Common myeloid progenitor, CD34-positive (primary cell): Measurements from ENCODE around the gene AKAP12.

Experiments
- CTCF ChIA-PET: fragments of 350-600 bp; sonication (Branson Sonifier 250); formaldehyde crosslinking; loops from one replicate; lab custom pipeline; 2021; ENCODE audit warnings: antibody characterized with exemption; lab: Charles Lee
- POLR2A ChIA-PET: fragments of 350-600 bp; sonication (Branson Sonifier 250); formaldehyde crosslinking; loops from one replicate; lab custom pipeline; 2021; ENCODE audit warnings: antibody characterized with exemption; lab: Charles Lee
- DNase-seq, 3 donors: peaks; one replicate each; pipeline versions ENCODE4 v3.0.0 to v3.0.0-alpha.2; 2013
- H3K27ac ChIP-seq, 2 experiments: 1 replicate in 1 of 2; 2 replicates in 1 of 2; pipeline ENCODE4 v1.7.0; 2013; ENCODE audit warnings: inconsistent platforms in 2 of 2, low read length in 2 of 2, mild to moderate bottlenecking in 2 of 2, low read depth in 1 of 2, moderate library complexity in 1 of 2; ENCODE audit not compliant: severe bottlenecking in 2 of 2, insufficient read depth in 1 of 2, poor library complexity in 1 of 2
- H3K27me3 ChIP-seq, 5 experiments: replicated peaks in 2 of 5; 1 replicate in 3 of 5; 2 replicates in 2 of 5; pipeline versions ENCODE4 v1.6.1 to v1.7.0; 2013; ENCODE audit warnings: low read length in 4 of 5, mild to moderate bottlenecking in 2 of 5, moderate library complexity in 2 of 5, inconsistent platforms in 1 of 5; ENCODE audit not compliant: insufficient read depth in 5 of 5, control insufficient read depth in 4 of 5
- H3K36me3 ChIP-seq, 4 experiments: 1 replicate in 2 of 4; 2 replicates in 2 of 4; pipeline versions ENCODE4 v1.6.1 to v1.7.0; 2013; ENCODE audit warnings: low read length in 3 of 4, control low read depth in 1 of 4, mild to moderate bottlenecking in 1 of 4; ENCODE audit not compliant: control insufficient read depth in 4 of 4, insufficient read depth in 4 of 4
- H3K4me1 ChIP-seq, 4 experiments: 1 replicate in 3 of 4; 2 replicates in 1 of 4; pipeline versions ENCODE4 v1.6.1 to v1.7.1; 2013; ENCODE audit warnings: low read length in 3 of 4, mild to moderate bottlenecking in 3 of 4, control low read depth in 1 of 4, inconsistent platforms in 1 of 4, moderate library complexity in 1 of 4; ENCODE audit not compliant: control insufficient read depth in 4 of 4, insufficient read depth in 4 of 4; ENCODE audit errors: control extremely low read depth in 1 of 4
- H3K4me3 ChIP-seq, 7 experiments: 1 replicate in 4 of 7; 2 replicates in 3 of 7; pipeline versions ENCODE4 v1.5.1 to v1.7.0; 2013; ENCODE audit warnings: mild to moderate bottlenecking in 7 of 7, low read length in 6 of 7, moderate library complexity in 6 of 7, inconsistent platforms in 2 of 7, low read depth in 2 of 7, control low read depth in 1 of 7; ENCODE audit not compliant: insufficient read depth in 4 of 7, control insufficient read depth in 1 of 7; ENCODE audit errors: extremely low read depth in 1 of 7
- H3K9me3 ChIP-seq, 5 experiments: 1 replicate in 4 of 5; 2 replicates in 1 of 5; pipeline versions ENCODE4 v1.6.1 to v1.7.1; 2013; ENCODE audit warnings: low read length in 4 of 5, mild to moderate bottlenecking in 2 of 5, inconsistent platforms in 1 of 5, low read depth in 1 of 5, moderate library complexity in 1 of 5; ENCODE audit not compliant: control insufficient read depth in 4 of 5, insufficient read depth in 2 of 5; ENCODE audit errors: control extremely low read depth in 1 of 5
- WGBS: methylation state at CpG from one replicate; pipeline ENCODE4 v1.1.5; 2013; ENCODE audit not compliant: insufficient coverage; 5-methylcytosine and 5-hydroxymethylcytosine counted together

The AKAP12 gene

GRCh38 chr6:151263035-151263434 is 23.3 kb downstream of the AKAP12 start:
- H3K27me3 ChIP-seq: peaks cover 0 to 18% (median 9%) of the 10 kb centered on the region in 5 experiments
- ChIA-PET CTCF (no interaction called here), POLR2A (no interaction called here)
- DNase-seq: no peak
- WGBS: no CpG with 5 or more reads among the region's 1 CpG
- H3K36me3 ChIP-seq: no peaks in the 10 kb centered on the region
- no peaks in the 10 kb centered on the region for H3K9me3 ChIP-seq
- H3K4me3 ChIP-seq: no peak overlapping the region
- no peak overlapping the region for H3K27ac ChIP-seq
- no peaks in the 10 kb centered on the region for H3K4me1 ChIP-seq

DNA sequence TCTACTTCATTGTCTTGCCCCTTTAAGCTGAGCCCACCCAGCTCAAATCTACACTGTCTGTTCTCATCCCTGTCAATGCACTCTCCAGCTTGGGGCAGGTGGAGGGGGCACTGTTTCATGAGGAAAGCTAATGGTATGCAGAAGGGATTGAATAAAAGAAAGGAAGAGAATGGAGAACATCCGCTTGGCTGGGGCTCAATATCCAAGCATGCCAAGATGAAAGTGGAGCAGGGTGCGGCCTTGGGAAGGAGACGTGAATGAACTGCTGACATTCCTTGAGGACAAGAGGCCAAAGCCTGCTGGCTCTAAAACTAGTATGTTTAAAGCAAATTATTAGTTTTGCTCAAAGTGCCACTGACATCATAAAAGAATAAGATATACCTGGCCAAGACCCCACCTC is 24.2 kb downstream of the AKAP12 start:
- H3K27me3 ChIP-seq: peaks cover 0 to 18% (median 9%) of the 10 kb centered on the region in 5 experiments
- no peak for DNase-seq
- no peaks in the 10 kb centered on the region for H3K4me1 ChIP-seq
- ChIA-PET POLR2A (interaction anchor here (0.6 kb wide), 1 partner anchor 545 kb away, joined by 3 read pairs; no protein-coding TSS in a partner anchor), CTCF (interaction anchor here (0.7 kb wide), 1 partner anchor 45 kb away, joined by 3 read pairs; no protein-coding TSS in a partner anchor)
- H3K36me3 ChIP-seq: no peaks in the 10 kb centered on the region
- no peak overlapping the region for H3K4me3 ChIP-seq
- no peak overlapping the region for H3K27ac ChIP-seq
- no peaks in the 10 kb centered on the region for H3K9me3 ChIP-seq
- 100% methylated on average over 2 of the region's 3 CpGs for WGBS

DNA sequence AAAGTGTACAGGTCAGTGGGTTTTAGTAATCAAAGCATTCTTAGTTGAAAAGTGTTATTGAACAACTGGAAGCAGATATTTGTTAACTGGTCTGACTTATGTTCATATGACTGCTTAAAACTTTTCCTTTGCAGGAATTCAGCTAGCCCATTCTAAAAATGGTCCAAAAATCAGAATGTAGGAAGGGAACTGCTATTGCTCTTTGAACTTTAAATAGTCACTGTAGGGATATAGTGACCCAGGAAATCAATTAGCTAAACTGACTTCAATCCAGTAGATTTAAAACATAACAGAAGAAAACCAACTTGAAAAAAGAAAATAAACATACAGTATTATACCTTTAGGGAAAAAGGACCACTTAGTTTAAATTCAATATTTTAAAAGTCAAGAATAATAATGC is 25.5 kb downstream of the AKAP12 start:
- Histone ChIP-seq H3K4me3 (no peak overlapping the region), H3K36me3 (no peaks in the 10 kb centered on the region), H3K9me3 (no peaks in the 10 kb centered on the region), H3K27me3 (peaks cover 0 to 18% (median 9%) of the 10 kb centered on the region in 5 experiments), H3K4me1 (no peaks in the 10 kb centered on the region), H3K27ac (no peak overlapping the region)
- CTCF ChIA-PET: no interaction called here
- no peak for DNase-seq
- POLR2A ChIA-PET: no interaction called here

DNA sequence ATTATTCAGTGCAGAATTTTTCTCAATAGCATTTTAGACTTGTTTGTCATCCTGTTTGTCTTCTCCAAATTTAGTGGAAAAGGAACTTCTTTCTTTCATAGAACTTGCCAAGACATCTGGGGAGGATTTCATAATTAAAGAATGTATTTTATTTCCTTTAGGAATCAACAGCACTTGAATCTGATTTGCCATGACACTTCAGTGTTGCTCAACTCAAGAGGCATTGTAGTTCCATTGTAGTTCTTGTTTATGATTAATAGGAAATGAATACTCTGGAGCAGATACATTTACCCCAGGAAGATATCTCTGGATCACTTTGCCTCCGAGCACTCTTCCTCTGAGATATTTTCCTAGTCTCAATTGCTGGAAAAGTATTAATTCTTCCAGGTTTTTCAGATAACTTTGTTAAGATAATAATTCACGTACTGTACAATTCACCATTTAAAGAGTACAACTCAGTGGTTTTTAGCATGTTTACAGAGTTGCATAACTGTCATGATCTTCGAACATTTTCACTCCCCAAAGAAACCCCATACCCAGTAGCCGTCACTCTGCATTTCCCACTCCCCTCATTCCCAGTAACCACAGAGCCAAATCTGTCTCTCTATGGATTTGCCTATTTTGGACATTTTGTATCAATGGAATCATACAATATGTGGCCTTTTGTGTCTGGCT is 29.7 kb downstream of the AKAP12 start:
- ChIA-PET CTCF (no interaction called here), POLR2A (no interaction called here)
- no peaks in the 10 kb centered on the region for H3K36me3 ChIP-seq
- no peak overlapping the region for H3K4me3 ChIP-seq
- no peaks in the 10 kb centered on the region for H3K4me1 ChIP-seq
- no peaks in the 10 kb centered on the region for H3K9me3 ChIP-seq
- H3K27ac ChIP-seq: no peak overlapping the region
- DNase-seq: no peak
- H3K27me3 ChIP-seq: peaks cover 0 to 18% (median 9%) of the 10 kb centered on the region in 5 experiments
- WGBS: 93% methylated on average over 2 of the region's 4 CpGs

DNA sequence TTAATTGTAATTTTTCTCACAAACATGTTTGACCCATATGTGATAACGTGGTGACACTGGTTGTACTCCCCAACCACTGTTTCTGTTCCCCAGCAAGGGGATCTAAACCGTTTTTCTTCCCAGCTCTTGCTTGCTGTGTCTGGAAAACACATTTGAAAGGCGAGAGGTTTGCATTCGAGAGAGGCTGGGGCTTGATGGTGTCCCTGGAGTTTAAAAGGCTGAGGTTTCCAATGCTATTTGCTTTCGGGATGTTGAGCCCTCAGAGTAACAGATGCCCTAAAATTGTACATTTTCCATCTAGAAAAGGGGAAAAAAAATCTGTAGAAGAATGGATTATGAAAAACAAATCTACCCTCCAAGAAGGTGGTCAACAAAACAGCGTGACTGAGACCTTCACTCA is 35.4 kb downstream of the AKAP12 start:
- H3K4me1 ChIP-seq: no peaks in the 10 kb centered on the region
- H3K9me3 ChIP-seq: no peaks in the 10 kb centered on the region
- H3K27me3 ChIP-seq: peaks cover 2 to 24% (median 6%) of the 10 kb centered on the region in 5 experiments
- no peak overlapping the region for H3K4me3 ChIP-seq
- H3K36me3 ChIP-seq: no peaks in the 10 kb centered on the region
- DNase-seq: no peak
- WGBS: 100% methylated on average over 3 of the region's 6 CpGs
- H3K27ac ChIP-seq: no peak overlapping the region
- CTCF ChIA-PET: no interaction called here
- POLR2A ChIA-PET: no interaction called here

- WGBS: 93% methylated on average over 2 of the region's 4 CpGs
- no peaks in the 10 kb centered on the region for H3K9me3 ChIP-seq
- peaks cover 2 to 24% (median 6%) of the 10 kb centered on the region in 5 experiments for H3K27me3 ChIP-seq
- H3K36me3 ChIP-seq: no peaks in the 10 kb centered on the region
- ChIA-PET POLR2A (no interaction called here), CTCF (no interaction called here)
- DNase-seq: no peak
- no peaks in the 10 kb centered on the region for H3K4me1 ChIP-seq
- H3K4me3 ChIP-seq: no peak overlapping the region
- H3K27ac ChIP-seq: no peak overlapping the region
Measured at GRCh38 chr6:151275566-151275965, 35.8 kb downstream of the AKAP12 start.

DNA sequence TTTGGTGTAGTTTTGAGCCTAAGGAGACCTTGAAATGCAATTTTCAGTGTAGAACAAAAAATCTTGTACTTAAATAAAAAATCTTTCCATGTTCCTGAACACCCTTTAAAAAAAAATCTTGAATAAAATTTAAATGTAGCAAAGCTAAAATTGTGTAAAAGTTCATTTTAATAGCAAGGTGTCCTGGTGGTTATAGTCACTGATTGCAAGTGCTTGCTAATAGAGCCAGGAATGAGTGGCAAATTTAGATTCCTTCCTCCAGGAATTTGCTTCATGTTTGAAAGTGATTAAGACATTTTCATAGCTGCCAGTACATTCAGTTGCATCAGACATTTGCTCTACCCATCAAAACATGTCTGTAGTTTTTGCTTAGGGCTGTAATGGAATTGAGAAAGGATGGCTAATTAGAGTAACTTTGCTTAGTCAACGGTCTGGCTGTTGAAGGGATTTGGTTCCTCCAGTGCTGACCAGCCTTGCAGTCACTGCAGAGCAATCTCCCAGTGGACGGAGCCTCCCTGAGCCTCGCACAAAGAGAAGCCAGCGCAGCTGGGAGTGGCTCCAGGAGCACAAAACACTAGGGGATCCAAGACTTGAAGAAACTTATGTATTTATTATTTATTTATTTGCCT is 36.5 kb downstream of the AKAP12 start:
- ChIA-PET POLR2A (no interaction called here), CTCF (no interaction called here)
- WGBS: 77% methylated on average over 4 of the region's 4 CpGs
- DNase-seq: no peak
- Histone ChIP-seq H3K36me3 (no peaks in the 10 kb centered on the region), H3K4me1 (no peaks in the 10 kb centered on the region), H3K4me3 (no peak overlapping the region), H3K27ac (no peak overlapping the region), H3K27me3 (peaks cover 2 to 24% (median 6%) of the 10 kb centered on the region in 5 experiments), H3K9me3 (no peaks in the 10 kb centered on the region)
